Measurements from ENCODE around the gene GRIA4. TPM values are rescaled to one million over a fixed set of nuclear protein-coding genes. Genes with fewer than 3 reads are reported as not detected.

GRIA4 gene
- total and polyA plus RNA-seq, 4 donors: 0.38 to 3.7 TPM; not detected in 2

- H3K27ac ChIP-seq (ENCODE audit: low read depth in 1 of 2, low read length in 2 of 2): no peak overlapping the region
- no peak for DNase-seq
- H3K36me3 ChIP-seq (ENCODE audit: control insufficient read depth in 1 of 2, insufficient read depth in 2 of 2, low read length in 1 of 2): no peaks in the 10 kb centered on the region
- ATAC-seq (ENCODE audit: low FRiP score): no peak
- H3K27me3 ChIP-seq (ENCODE audit: control insufficient read depth in 1 of 2, insufficient read depth in 2 of 2, low read length in 1 of 2): no peaks in the 10 kb centered on the region
- H3K4me1 ChIP-seq (ENCODE audit: control insufficient read depth in 1 of 2, insufficient read depth in 2 of 2, low read length in 2 of 2): no peaks in the 10 kb centered on the region
- H3K9me3 ChIP-seq (ENCODE audit: control insufficient read depth, low read length): no peaks in the 10 kb centered on the region
- no peak overlapping the region for H3K4me3 ChIP-seq (ENCODE audit: low read length in 2 of 2)
- intact Hi-C loops (cut with DNase I): no loop called here
- WGBS, 2 donors: 94 to 95% methylated on average over 1 of the region's 1 CpG
Observed at GRCh38 chr11:105829084-105829483, 219.2 kb downstream of the GRIA4 start.

GRCh38 chr11:105834461-105834860, 224.6 kb downstream of the GRIA4 start:
- Histone ChIP-seq H3K27me3 (ENCODE audit: control insufficient read depth in 1 of 2, insufficient read depth in 2 of 2, low read length in 1 of 2) (no peaks in the 10 kb centered on the region), H3K4me1 (ENCODE audit: control insufficient read depth in 1 of 2, insufficient read depth in 2 of 2, low read length in 2 of 2) (no peaks in the 10 kb centered on the region), H3K27ac (ENCODE audit: low read depth in 1 of 2, low read length in 2 of 2) (no peak overlapping the region), H3K4me3 (ENCODE audit: low read length in 2 of 2) (no peak overlapping the region), H3K9me3 (ENCODE audit: control insufficient read depth, low read length) (no peaks in the 10 kb centered on the region), H3K36me3 (ENCODE audit: control insufficient read depth in 1 of 2, insufficient read depth in 2 of 2, low read length in 1 of 2) (no peaks in the 10 kb centered on the region)
- WGBS, 2 donors: 67 to 79% methylated on average over 1 of the region's 1 CpG
- ATAC-seq (ENCODE audit: low FRiP score) (no peak), DNase-seq (no peak)
- intact Hi-C loops (cut with DNase I): no loop called here

- 45 to 64% methylated on average over 4 of the region's 4 CpGs for WGBS, 2 donors
- Histone ChIP-seq H3K4me1 (ENCODE audit: control insufficient read depth in 1 of 2, insufficient read depth in 2 of 2, low read length in 2 of 2) (peaks cover 0 to 2% of the 10 kb centered on the region in 2 donors), H3K27ac (ENCODE audit: low read depth in 1 of 2, low read length in 2 of 2) (no peak overlapping the region), H3K36me3 (ENCODE audit: control insufficient read depth in 1 of 2, insufficient read depth in 2 of 2, low read length in 1 of 2) (no peaks in the 10 kb centered on the region), H3K9me3 (ENCODE audit: control insufficient read depth, low read length) (no peaks in the 10 kb centered on the region), H3K27me3 (ENCODE audit: control insufficient read depth in 1 of 2, insufficient read depth in 2 of 2, low read length in 1 of 2) (no peaks in the 10 kb centered on the region), H3K4me3 (ENCODE audit: low read length in 2 of 2) (no peak overlapping the region)
- intact Hi-C loops (cut with DNase I): no loop called here
- no peak for DNase-seq
- no peak for ATAC-seq (ENCODE audit: low FRiP score)
Observed at GRCh38 chr11:105838668-105839384, 229.0 kb downstream of the GRIA4 start.

- H3K27ac ChIP-seq (ENCODE audit: low read depth in 1 of 2, low read length in 2 of 2): no peak overlapping the region
- WGBS, 2 donors: 23 to 24% methylated on average over 4 of the region's 4 CpGs
Observed at GRCh38 chr11:105840391-105840790, 230.5 kb downstream of the GRIA4 start.

GRCh38 chr11:105852403-105852802, 242.5 kb downstream of the GRIA4 start:
- Histone ChIP-seq H3K36me3 (ENCODE audit: control insufficient read depth in 1 of 2, insufficient read depth in 2 of 2, low read length in 1 of 2) (no peaks in the 10 kb centered on the region), H3K4me1 (ENCODE audit: control insufficient read depth in 1 of 2, insufficient read depth in 2 of 2, low read length in 2 of 2) (no peaks in the 10 kb centered on the region), H3K9me3 (ENCODE audit: control insufficient read depth, low read length) (no peaks in the 10 kb centered on the region), H3K27me3 (ENCODE audit: control insufficient read depth in 1 of 2, insufficient read depth in 2 of 2, low read length in 1 of 2) (no peaks in the 10 kb centered on the region), H3K27ac (ENCODE audit: low read depth in 1 of 2, low read length in 2 of 2) (no peak overlapping the region), H3K4me3 (ENCODE audit: low read length in 2 of 2) (no peak overlapping the region)
- 64 to 70% methylated on average over 3 of the region's 3 CpGs for WGBS, 2 donors
- ATAC-seq (ENCODE audit: low FRiP score): no peak
- intact Hi-C loops (cut with DNase I): no loop called here
- no peak for DNase-seq

More at GRCh38 chr11:105840391-105840790, 230.5 kb downstream of the GRIA4 start:
- no peak for DNase-seq
- ATAC-seq (ENCODE audit: low FRiP score): no peak
- no peak overlapping the region for H3K4me3 ChIP-seq (ENCODE audit: low read length in 2 of 2)
- intact Hi-C loops (cut with DNase I): no loop called here
- H3K27me3 ChIP-seq (ENCODE audit: control insufficient read depth in 1 of 2, insufficient read depth in 2 of 2, low read length in 1 of 2): no peaks in the 10 kb centered on the region
- H3K36me3 ChIP-seq (ENCODE audit: control insufficient read depth in 1 of 2, insufficient read depth in 2 of 2, low read length in 1 of 2): no peaks in the 10 kb centered on the region
- peaks cover 0 to 2% of the 10 kb centered on the region in 2 donors for H3K4me1 ChIP-seq (ENCODE audit: control insufficient read depth in 1 of 2, insufficient read depth in 2 of 2, low read length in 2 of 2)
- H3K9me3 ChIP-seq (ENCODE audit: control insufficient read depth, low read length): no peaks in the 10 kb centered on the region

GRCh38 chr11:105854269-105854668, 244.4 kb downstream of the GRIA4 start:
- Histone ChIP-seq H3K4me1 (ENCODE audit: control insufficient read depth in 1 of 2, insufficient read depth in 2 of 2, low read length in 2 of 2) (no peaks in the 10 kb centered on the region), H3K9me3 (ENCODE audit: control insufficient read depth, low read length) (no peaks in the 10 kb centered on the region), H3K36me3 (ENCODE audit: control insufficient read depth in 1 of 2, insufficient read depth in 2 of 2, low read length in 1 of 2) (no peaks in the 10 kb centered on the region), H3K27me3 (ENCODE audit: control insufficient read depth in 1 of 2, insufficient read depth in 2 of 2, low read length in 1 of 2) (no peaks in the 10 kb centered on the region), H3K27ac (ENCODE audit: low read depth in 1 of 2, low read length in 2 of 2) (no peak overlapping the region), H3K4me3 (ENCODE audit: low read length in 2 of 2) (no peak overlapping the region)
- WGBS, 2 donors: 83 to 86% methylated on average over 4 of the region's 4 CpGs
- no peak for ATAC-seq (ENCODE audit: low FRiP score)
- DNase-seq: no peak
- intact Hi-C loops (cut with DNase I): no loop called here

- intact Hi-C loops (cut with DNase I): no loop called here
- Histone ChIP-seq H3K9me3 (ENCODE audit: control insufficient read depth, low read length) (no peaks in the 10 kb centered on the region), H3K4me1 (ENCODE audit: control insufficient read depth in 1 of 2, insufficient read depth in 2 of 2, low read length in 2 of 2) (no peaks in the 10 kb centered on the region), H3K27ac (ENCODE audit: low read depth in 1 of 2, low read length in 2 of 2) (no peak overlapping the region), H3K27me3 (ENCODE audit: control insufficient read depth in 1 of 2, insufficient read depth in 2 of 2, low read length in 1 of 2) (no peaks in the 10 kb centered on the region), H3K36me3 (ENCODE audit: control insufficient read depth in 1 of 2, insufficient read depth in 2 of 2, low read length in 1 of 2) (no peaks in the 10 kb centered on the region), H3K4me3 (ENCODE audit: low read length in 2 of 2) (no peak overlapping the region)
- 46 to 50% methylated on average over 3 of the region's 3 CpGs for WGBS, 2 donors
- DNase-seq (no peak), ATAC-seq (ENCODE audit: low FRiP score) (no peak)
Observed at GRCh38 chr11:105856954-105857353, 247.1 kb downstream of the GRIA4 start.

GRCh38 chr11:105857728-105858127, 247.9 kb downstream of the GRIA4 start:
- Histone ChIP-seq H3K9me3 (ENCODE audit: control insufficient read depth, low read length) (no peaks in the 10 kb centered on the region), H3K27me3 (ENCODE audit: control insufficient read depth in 1 of 2, insufficient read depth in 2 of 2, low read length in 1 of 2) (no peaks in the 10 kb centered on the region), H3K4me3 (ENCODE audit: low read length in 2 of 2) (no peak overlapping the region), H3K27ac (ENCODE audit: low read depth in 1 of 2, low read length in 2 of 2) (no peak overlapping the region), H3K4me1 (ENCODE audit: control insufficient read depth in 1 of 2, insufficient read depth in 2 of 2, low read length in 2 of 2) (no peaks in the 10 kb centered on the region), H3K36me3 (ENCODE audit: control insufficient read depth in 1 of 2, insufficient read depth in 2 of 2, low read length in 1 of 2) (no peaks in the 10 kb centered on the region)
- DNase-seq (no peak), ATAC-seq (ENCODE audit: low FRiP score) (no peak)
- intact Hi-C loops (cut with DNase I): no loop called here

GRCh38 chr11:105858841-105859240, 249.0 kb downstream of the GRIA4 start:
- intact Hi-C loops (cut with DNase I): no loop called here
- H3K27ac ChIP-seq (ENCODE audit: low read depth in 1 of 2, low read length in 2 of 2): no peak overlapping the region

More at GRCh38 chr11:105858841-105859240, 249.0 kb downstream of the GRIA4 start:
- H3K4me1 ChIP-seq (ENCODE audit: control insufficient read depth in 1 of 2, insufficient read depth in 2 of 2, low read length in 2 of 2): no peaks in the 10 kb centered on the region
- ATAC-seq (ENCODE audit: low FRiP score) (no peak), DNase-seq (no peak)
- no peaks in the 10 kb centered on the region for H3K27me3 ChIP-seq (ENCODE audit: control insufficient read depth in 1 of 2, insufficient read depth in 2 of 2, low read length in 1 of 2)
- H3K9me3 ChIP-seq (ENCODE audit: control insufficient read depth, low read length): no peaks in the 10 kb centered on the region
- H3K4me3 ChIP-seq (ENCODE audit: low read length in 2 of 2): no peak overlapping the region
- H3K36me3 ChIP-seq (ENCODE audit: control insufficient read depth in 1 of 2, insufficient read depth in 2 of 2, low read length in 1 of 2): no peaks in the 10 kb centered on the region

All from aorta (tissue), 5 donors.